ENCODE measurements around the gene DCLRE1C. TPM values are rescaled to one million over a fixed set of nuclear protein-coding genes. Genes with fewer than 3 reads are reported as not detected.

DCLRE1C gene
- total RNA-seq, 4 donors from 2014 or later, result 7.1 to 17.5 (median 13.0) TPM

GRCh38 chr10:14918964-14919363 lies 34.9 kb downstream of the DCLRE1C start:
- no peak for DNase-seq (ENCODE audit: low spot score in 2 of 2)
- Histone ChIP-seq H3K4me1 (no peaks in the 10 kb centered on the region), H3K36me3 (peaks cover 92% of the 10 kb centered on the region), H3K9me3 (no peaks in the 10 kb centered on the region), H3K27me3 (no peaks in the 10 kb centered on the region), H3K4me3 (no peak overlapping the region), H3K27ac (no peak overlapping the region)
- 85% methylated on average over 3 of the region's 3 CpGs for WGBS
- no peak for TF ChIP-seq CTCF (IDR thresholded peaks at IDR 0.05)
- no peak for TF ChIP-seq EP300 (IDR thresholded peaks at IDR 0.05)
- TF ChIP-seq POLR2AphosphoS5 (IDR thresholded peaks at IDR 0.05), result no peak
- TF ChIP-seq POLR2A (IDR thresholded peaks at IDR 0.05), result no peak

- no peak overlapping the region for H3K27ac ChIP-seq
- H3K4me3 ChIP-seq, result no peak overlapping the region
- peaks cover 92% of the 10 kb centered on the region for H3K36me3 ChIP-seq
- TF ChIP-seq CTCF (IDR thresholded peaks at IDR 0.05), result no peak
- 98% methylated on average over 3 of the region's 3 CpGs for WGBS
- DNase-seq (ENCODE audit: low spot score in 2 of 2), result no peak
- no peaks in the 10 kb centered on the region for H3K9me3 ChIP-seq
- H3K4me1 ChIP-seq, result no peaks in the 10 kb centered on the region
- no peaks in the 10 kb centered on the region for H3K27me3 ChIP-seq
These were observed 36.1 kb downstream of the DCLRE1C start for GRCh38 chr10:14917827-14918226.

- H3K4me3 ChIP-seq, result no peak overlapping the region
- no peak overlapping the region for H3K27ac ChIP-seq
- H3K9me3 ChIP-seq, result no peaks in the 10 kb centered on the region
- TF ChIP-seq POLR2AphosphoS5 (IDR thresholded peaks at IDR 0.05), result no peak
- TF ChIP-seq POLR2A (IDR thresholded peaks at IDR 0.05), result no peak
- TF ChIP-seq EP300 (IDR thresholded peaks at IDR 0.05), result no peak
- TF ChIP-seq CTCF (IDR thresholded peaks at IDR 0.05), result no peak
- H3K27me3 ChIP-seq, result no peaks in the 10 kb centered on the region
- WGBS, result 99% methylated on average over 2 of the region's 2 CpGs
- no peak for DNase-seq (ENCODE audit: low spot score in 2 of 2)
- H3K36me3 ChIP-seq, result peaks cover 88% of the 10 kb centered on the region
- no peaks in the 10 kb centered on the region for H3K4me1 ChIP-seq
These were observed 37.3 kb downstream of the DCLRE1C start for GRCh38 chr10:14916600-14916999.

- TF ChIP-seq CTCF (IDR thresholded peaks at IDR 0.05), result no peak
- no peak for TF ChIP-seq POLR2A (IDR thresholded peaks at IDR 0.05)
- TF ChIP-seq EP300 (IDR thresholded peaks at IDR 0.05), result no peak
- no peak for TF ChIP-seq POLR2AphosphoS5 (IDR thresholded peaks at IDR 0.05)
- no peak overlapping the region for H3K4me3 ChIP-seq
- H3K4me1 ChIP-seq, result no peaks in the 10 kb centered on the region
- H3K27ac ChIP-seq, result no peak overlapping the region
- no peaks in the 10 kb centered on the region for H3K27me3 ChIP-seq
- WGBS, result 95% methylated on average over 3 of the region's 3 CpGs
- H3K36me3 ChIP-seq, result peaks cover 76% of the 10 kb centered on the region
- H3K9me3 ChIP-seq, result no peaks in the 10 kb centered on the region
- no peak for DNase-seq (ENCODE audit: low spot score in 2 of 2)
These were observed 42.1 kb downstream of the DCLRE1C start for GRCh38 chr10:14911801-14912200.

- Histone ChIP-seq H3K4me1 (no peaks in the 10 kb centered on the region), H3K4me3 (no peak overlapping the region), H3K9me3 (no peaks in the 10 kb centered on the region), H3K36me3 (peaks cover 69% of the 10 kb centered on the region), H3K27ac (no peak overlapping the region), H3K27me3 (no peaks in the 10 kb centered on the region)
- TF ChIP-seq CTCF (IDR thresholded peaks at IDR 0.05), result no peak
- TF ChIP-seq EP300 (IDR thresholded peaks at IDR 0.05), result no peak
- no peak for TF ChIP-seq POLR2A (IDR thresholded peaks at IDR 0.05)
- no peak for TF ChIP-seq POLR2AphosphoS5 (IDR thresholded peaks at IDR 0.05)
- no peak for DNase-seq (ENCODE audit: low spot score in 2 of 2)
- WGBS, result 95% methylated on average over 4 of the region's 4 CpGs
These were observed 42.9 kb downstream of the DCLRE1C start for GRCh38 chr10:14910953-14911352.

Data from suprapubic skin (tissue), 4 donors.